SK-N-SH treated with all-trans-retinoic acid at 6 μM for 48 hours (cell line): ENCODE measurements around the gene BABAM1.

Source experiments
- CSDC2 ChIP-seq: fragments of 250-450 bp; sonication (Bioruptor Pico); IDR thresholded peaks from 2 replicates; pipeline ENCODE4 v1.5.0; 2020; ENCODE audit warnings: mild to moderate bottlenecking, moderate library complexity
- CSRNP3 ChIP-seq: fragments of 250-450 bp; sonication (Bioruptor Pico); IDR thresholded peaks from 2 replicates; pipeline ENCODE4 v1.5.1; 2021; ENCODE audit warnings: mild to moderate bottlenecking, moderate library complexity
- ESRRG ChIP-seq: fragments of 250-450 bp; sonication (Bioruptor Pico); IDR thresholded peaks from 2 replicates; pipeline ENCODE4 v1.6.1; 2021; ENCODE audit warnings: mild to moderate bottlenecking
- GLIS3 ChIP-seq: fragments of 250-450 bp; sonication (Bioruptor Pico); IDR thresholded peaks from 2 replicates; pipeline ENCODE4 v1.5.0; 2020; ENCODE audit warnings: mild to moderate bottlenecking, moderate library complexity
- OSR1 ChIP-seq: fragments of 250-450 bp; sonication (Bioruptor Pico); IDR thresholded peaks from 2 replicates; pipeline ENCODE4 v1.8.0; 2022; ENCODE audit warnings: moderate library complexity, mild to moderate bottlenecking, inconsistent platforms
- PPARA ChIP-seq: fragments of 250-450 bp; sonication (Bioruptor Pico); IDR thresholded peaks from 2 replicates; pipeline ENCODE4 v1.5.0; 2020; ENCODE audit warnings: mild to moderate bottlenecking, borderline replicate concordance
- RARB ChIP-seq: fragments of 250-450 bp; sonication (Bioruptor Pico); IDR thresholded peaks from 2 replicates; pipeline ENCODE4 v1.8.0; 2021; ENCODE audit warnings: mild to moderate bottlenecking, moderate library complexity
- ZFP30 ChIP-seq: fragments of 450-650 bp; formaldehyde crosslinking; IDR thresholded peaks from 2 replicates; pipeline ENCODE4 v1.5.0; 2022; ENCODE audit warnings: mild to moderate bottlenecking, moderate library complexity
- ZNF565 ChIP-seq: fragments of 450-650 bp; formaldehyde crosslinking; conservative IDR thresholded peaks from 2 replicates; pipeline ENCODE4 v1.5.0; 2020; ENCODE audit warnings: low read depth, mild to moderate bottlenecking, moderate library complexity
- ZNF8 ChIP-seq: fragments of 450-650 bp; formaldehyde crosslinking; IDR thresholded peaks from 2 replicates; pipeline ENCODE4 v1.5.0; 2020; ENCODE audit warnings: mild to moderate bottlenecking, moderate library complexity
- TF ChIP-seq, protein P1 (sequence below): fragments of 250-450 bp; sonication (Bioruptor Pico); IDR thresholded peaks from 2 replicates; pipeline ENCODE4 v1.5.1; 2020; ENCODE audit warnings: low read depth, mild to moderate bottlenecking, moderate library complexity
- TF ChIP-seq, protein P2 (sequence below): fragments of 250-450 bp; sonication (Bioruptor Pico); IDR thresholded peaks from 2 replicates; pipeline ENCODE4 v1.8.0; 2020; ENCODE audit warnings: mild to moderate bottlenecking, moderate library complexity, borderline replicate concordance

GRCh38 chr19:17260842-17261325, 6.4 kb upstream of the BABAM1 start:
- TF ChIP-seq PPARA (CRISPR knock-in tag): no peak
- no peak for TF ChIP-seq RARB (CRISPR knock-in tag)
- TF ChIP-seq, protein P1, sequence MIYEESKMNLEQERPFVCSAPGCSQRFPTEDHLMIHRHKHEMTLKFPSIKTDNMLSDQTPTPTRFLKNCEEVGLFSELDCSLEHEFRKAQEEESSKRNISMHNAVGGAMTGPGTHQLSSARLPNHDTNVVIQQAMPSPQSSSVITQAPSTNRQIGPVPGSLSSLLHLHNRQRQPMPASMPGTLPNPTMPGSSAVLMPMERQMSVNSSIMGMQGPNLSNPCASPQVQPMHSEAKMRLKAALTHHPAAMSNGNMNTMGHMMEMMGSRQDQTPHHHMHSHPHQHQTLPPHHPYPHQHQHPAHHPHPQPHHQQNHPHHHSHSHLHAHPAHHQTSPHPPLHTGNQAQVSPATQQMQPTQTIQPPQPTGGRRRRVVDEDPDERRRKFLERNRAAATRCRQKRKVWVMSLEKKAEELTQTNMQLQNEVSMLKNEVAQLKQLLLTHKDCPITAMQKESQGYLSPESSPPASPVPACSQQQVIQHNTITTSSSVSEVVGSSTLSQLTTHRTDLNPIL (CRISPR knock-in tag): no peak
- no peak for TF ChIP-seq CSDC2 (CRISPR knock-in tag)
- TF ChIP-seq, protein P2, sequence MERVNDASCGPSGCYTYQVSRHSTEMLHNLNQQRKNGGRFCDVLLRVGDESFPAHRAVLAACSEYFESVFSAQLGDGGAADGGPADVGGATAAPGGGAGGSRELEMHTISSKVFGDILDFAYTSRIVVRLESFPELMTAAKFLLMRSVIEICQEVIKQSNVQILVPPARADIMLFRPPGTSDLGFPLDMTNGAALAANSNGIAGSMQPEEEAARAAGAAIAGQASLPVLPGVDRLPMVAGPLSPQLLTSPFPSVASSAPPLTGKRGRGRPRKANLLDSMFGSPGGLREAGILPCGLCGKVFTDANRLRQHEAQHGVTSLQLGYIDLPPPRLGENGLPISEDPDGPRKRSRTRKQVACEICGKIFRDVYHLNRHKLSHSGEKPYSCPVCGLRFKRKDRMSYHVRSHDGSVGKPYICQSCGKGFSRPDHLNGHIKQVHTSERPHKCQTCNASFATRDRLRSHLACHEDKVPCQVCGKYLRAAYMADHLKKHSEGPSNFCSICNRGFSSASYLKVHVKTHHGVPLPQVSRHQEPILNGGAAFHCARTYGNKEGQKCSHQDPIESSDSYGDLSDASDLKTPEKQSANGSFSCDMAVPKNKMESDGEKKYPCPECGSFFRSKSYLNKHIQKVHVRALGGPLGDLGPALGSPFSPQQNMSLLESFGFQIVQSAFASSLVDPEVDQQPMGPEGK (CRISPR knock-in tag): no peak
- no peak for TF ChIP-seq GLIS3 (CRISPR knock-in tag)
- no peak for TF ChIP-seq ZNF565 (CRISPR knock-in tag)
- TF ChIP-seq OSR1 (CRISPR knock-in tag): no peak
- TF ChIP-seq ESRRG: no peak
- TF ChIP-seq CSRNP3 (CRISPR knock-in tag): no peak
- TF ChIP-seq ZNF8 (CRISPR knock-in tag): no peak
- no peak for TF ChIP-seq ZFP30 (CRISPR knock-in tag)
